Stimulated activated CD4-positive, alpha-beta T cell treated with anti-CD3 and anti-CD28 coated beads, Interleukin-2, amount 100 ng/mL, for 4 hours (primary cell): ENCODE measurements around the gene CDIP1.

Experiments used
- DNase-seq: peaks from one replicate; pipeline ENCODE4 v3.0.0-alpha.2; 2020; ENCODE audit warnings: low read depth

The CDIP1 gene

GRCh38 chr16:4514606-4515005 is 24.0 kb downstream of the CDIP1 start:
- no peak for DNase-seq

GRCh38 chr16:4513881-4514280 is 24.7 kb downstream of the CDIP1 start:
- DNase-seq: no peak

- DNase-seq: no peak
Measured at GRCh38 chr16:4513086-4513860, 25.3 kb downstream of the CDIP1 start.

- DNase-seq: no peak
Measured at GRCh38 chr16:4512473-4512872, 26.1 kb downstream of the CDIP1 start.

GRCh38 chr16:4511441-4512082 is 27.0 kb downstream of the CDIP1 start:
- no peak for DNase-seq

- no peak for DNase-seq
Measured at GRCh38 chr16:4510747-4511426, 27.7 kb downstream of the CDIP1 start.

GRCh38 chr16:4510131-4510530 is 28.4 kb downstream of the CDIP1 start:
- DNase-seq: no peak

- no peak for DNase-seq
Measured at GRCh38 chr16:4509420-4509819, 29.2 kb downstream of the CDIP1 start.

GRCh38 chr16:4508806-4509205 is 29.8 kb downstream of the CDIP1 start:
- no peak for DNase-seq

GRCh38 chr16:4507588-4508345 is 30.8 kb downstream of the CDIP1 start:
- DNase-seq: no peak

- DNase-seq: peak; percentile 52
Measured at GRCh38 chr16:4506450-4506849, 32.1 kb downstream of the CDIP1 start.

GRCh38 chr16:4505356-4506147 is 33.0 kb downstream of the CDIP1 start:
- peak; percentile 61 for DNase-seq

GRCh38 chr16:4501071-4501478 is 37.5 kb downstream of the CDIP1 start:
- DNase-seq: no peak

- no peak for DNase-seq
Measured at GRCh38 chr16:4500272-4500671, 38.3 kb downstream of the CDIP1 start.

GRCh38 chr16:4499196-4499555 is 39.4 kb downstream of the CDIP1 start:
- no peak for DNase-seq

- DNase-seq: no peak
Measured at GRCh38 chr16:4498546-4499195, 39.9 kb downstream of the CDIP1 start.

- no peak for DNase-seq
Measured at GRCh38 chr16:4496305-4496704, 42.3 kb downstream of the CDIP1 start.

- no peak for DNase-seq
Measured at GRCh38 chr16:4495766-4496165, 42.8 kb downstream of the CDIP1 start.

GRCh38 chr16:4494746-4495490 is 43.7 kb downstream of the CDIP1 start:
- DNase-seq: no peak

GRCh38 chr16:4491898-4492297 is 46.7 kb downstream of the CDIP1 start:
- DNase-seq: no peak
